Activated T-helper 1 cell treated with anti-CD3 and anti-CD28 coated beads, Interleukin-12 subunit alpha, Interleukin-12 subunit beta, Interleukin-2, Interleukin-4 antibody, amounts not matched to agents 30 ng/mL and 10 ng/mL and 1 ng/mL, durations not matched to agents 14 hours and 24 hours and 36 hours (primary cell): Measurements from ENCODE around the gene ALPL. TPM values are rescaled to one million over a fixed set of nuclear protein-coding genes. Genes with fewer than 3 reads are reported as not detected.

Experiments used
- DNase-seq: peaks from one replicate; pipeline ENCODE4 v3.0.0; 2021; ENCODE audit warnings: low spot score
- H3K27ac Mint-ChIP-seq: one replicate; pipeline ENCODE4 v1.8.0; 2021; ENCODE audit warnings: mild to moderate bottlenecking, mixed read lengths
- H3K27me3 Mint-ChIP-seq: one replicate; pipeline ENCODE4 v1.8.0; 2022; ENCODE audit warnings: mild to moderate bottlenecking, moderate library complexity, mixed read lengths; ENCODE audit not compliant: insufficient read depth
- H3K36me3 Mint-ChIP-seq: one replicate; pipeline ENCODE4 v1.8.0; 2021; ENCODE audit warnings: low read depth, mixed read lengths
- H3K4me1 Mint-ChIP-seq: one replicate; pipeline ENCODE4 v1.8.0; 2021; ENCODE audit warnings: low read depth, mixed read lengths
- H3K4me3 Mint-ChIP-seq: one replicate; pipeline ENCODE4 v1.8.0; 2021; ENCODE audit warnings: mild to moderate bottlenecking, moderate library complexity, mixed read lengths
- H3K9me3 Mint-ChIP-seq: one replicate; pipeline ENCODE4 v1.8.0; 2021; ENCODE audit warnings: mixed read lengths
- intact Hi-C: fragments of 100-400 bp; cut with micrococcal nuclease; formaldehyde crosslinking; loops from one replicate; pipeline ENCODE4 v1.15.1; 2024
- total RNA-seq: library from RNA; stranded (reverse); gene quantifications from 2 replicates; pipeline ENCODE4 v1.2.3, GENCODE V29; 2022

The ALPL gene
- total RNA-seq, 1 donor from 2014 or later = not detected

DNA sequence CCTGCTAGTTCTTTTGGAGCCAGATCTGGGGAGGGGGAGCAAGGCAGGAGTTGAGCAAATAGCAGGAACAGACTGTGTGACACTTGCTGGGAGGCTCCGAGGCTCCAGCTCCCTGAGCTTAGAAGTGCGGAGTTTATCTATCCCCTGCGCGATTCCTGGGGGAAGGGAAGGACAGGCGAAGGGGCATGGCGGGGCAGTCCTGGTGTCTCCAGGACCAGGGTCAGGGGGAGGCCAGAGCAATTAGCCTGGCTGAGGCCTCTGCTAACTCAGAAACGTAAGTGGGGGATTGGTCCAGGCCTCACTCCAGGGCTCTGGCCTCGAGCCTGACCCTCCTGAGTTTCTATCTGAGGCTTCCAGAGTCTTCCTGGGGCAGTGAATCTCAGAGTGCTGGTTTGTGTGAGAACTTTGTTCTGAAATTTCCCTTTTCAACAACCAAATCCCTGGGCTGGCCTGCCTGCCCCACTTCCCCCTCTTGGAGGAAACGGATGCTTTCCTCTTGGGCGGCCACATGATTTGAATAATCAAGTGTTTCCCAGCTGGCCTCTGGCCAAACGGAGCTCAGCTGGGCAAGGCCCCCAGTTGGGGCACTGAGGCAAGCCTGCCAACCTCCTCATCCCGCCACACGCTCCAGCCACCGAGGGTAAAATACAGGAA is 15.6 kb downstream of the ALPL start:
- no peaks in the 10 kb centered on the region for H3K9me3 Mint-ChIP-seq
- H3K27me3 Mint-ChIP-seq = peaks cover 8% of the 10 kb centered on the region
- no peak overlapping the region for H3K27ac Mint-ChIP-seq
- H3K4me3 Mint-ChIP-seq = no peak overlapping the region
- H3K36me3 Mint-ChIP-seq = no peaks in the 10 kb centered on the region
- intact Hi-C loops = no loop called here
- no peaks in the 10 kb centered on the region for H3K4me1 Mint-ChIP-seq
- DNase-seq = no peak

DNA sequence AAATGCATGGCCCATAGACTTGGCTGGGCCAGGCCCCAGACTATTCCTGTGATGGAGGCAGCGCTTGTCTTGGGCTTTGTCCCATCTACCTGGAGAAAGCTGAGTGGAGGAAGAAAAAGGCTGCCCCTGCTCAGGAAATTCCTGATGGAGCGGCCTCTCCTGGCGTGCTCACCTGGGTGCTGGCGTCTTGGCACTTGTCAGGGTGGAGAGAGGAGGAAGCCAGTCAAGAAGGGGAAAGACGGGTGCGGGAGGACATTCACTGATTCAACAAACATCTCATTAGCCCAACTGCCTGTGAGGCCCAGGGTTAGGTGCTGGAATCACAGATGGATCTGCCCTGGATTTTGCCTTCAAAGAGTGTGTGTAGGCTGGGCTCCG is 16.1 kb downstream of the ALPL start:
- Mint-ChIP-seq H3K9me3 (no peaks in the 10 kb centered on the region), H3K27me3 (peaks cover 8% of the 10 kb centered on the region), H3K4me1 (no peaks in the 10 kb centered on the region), H3K27ac (no peak overlapping the region), H3K36me3 (no peaks in the 10 kb centered on the region), H3K4me3 (no peak overlapping the region)
- intact Hi-C loops = no loop called here
- no peak for DNase-seq

DNA sequence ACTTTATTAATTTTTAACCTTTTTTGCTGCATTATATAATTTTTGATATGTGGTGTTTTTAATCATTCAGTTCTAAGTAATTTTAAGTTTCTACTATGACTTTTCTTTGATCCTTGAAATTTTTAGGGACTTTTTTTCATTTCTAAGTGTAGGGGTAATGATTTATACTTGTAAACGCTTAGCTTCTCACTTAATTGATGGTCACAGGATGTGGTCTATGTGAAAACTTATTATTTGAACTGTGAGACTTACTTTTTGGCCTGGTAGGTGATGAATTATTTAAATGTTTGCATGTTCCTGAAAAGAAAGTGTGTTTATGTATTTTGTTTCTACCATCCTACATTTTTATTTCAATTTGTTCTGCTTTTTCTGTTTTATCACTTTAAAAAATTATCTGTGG is 17.2 kb downstream of the ALPL start:
- no peaks in the 10 kb centered on the region for H3K4me1 Mint-ChIP-seq
- H3K9me3 Mint-ChIP-seq = no peaks in the 10 kb centered on the region
- no peak overlapping the region for H3K27ac Mint-ChIP-seq
- H3K27me3 Mint-ChIP-seq = peaks cover 4% of the 10 kb centered on the region
- no peaks in the 10 kb centered on the region for H3K36me3 Mint-ChIP-seq
- intact Hi-C loops = no loop called here
- no peak for DNase-seq
- no peak overlapping the region for H3K4me3 Mint-ChIP-seq

DNA sequence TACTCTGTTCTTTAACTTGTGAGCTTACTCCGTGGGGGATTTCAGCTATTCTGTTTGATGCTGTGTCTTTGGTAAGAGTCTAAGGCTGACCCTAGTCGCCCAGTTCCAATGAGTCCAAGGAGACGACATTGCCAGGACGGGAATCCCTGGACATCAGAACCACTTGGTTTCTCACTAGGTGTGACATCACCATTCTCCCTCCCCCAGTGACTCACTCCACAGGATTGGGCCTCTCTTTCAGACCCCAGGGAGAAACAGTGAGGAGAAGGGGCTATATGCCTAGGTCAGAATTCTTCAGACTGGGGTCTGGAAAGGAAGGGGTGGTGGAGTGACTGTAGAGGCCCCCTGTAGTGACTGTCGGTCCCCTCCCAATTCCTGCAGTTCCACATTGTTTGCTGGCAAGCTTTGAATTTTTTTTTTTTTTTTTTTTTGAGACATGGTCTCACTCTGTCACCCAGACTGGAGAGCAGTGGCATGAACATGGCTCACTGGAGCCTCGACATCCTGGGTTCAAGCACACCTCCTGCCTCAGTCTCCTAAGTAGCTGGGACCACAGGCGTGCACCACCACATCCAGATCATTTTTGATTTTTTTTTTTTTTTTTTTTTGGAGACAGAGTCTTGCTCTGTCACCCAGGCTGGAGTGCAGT is 21.3 kb downstream of the ALPL start:
- Mint-ChIP-seq H3K27me3 (peaks cover 14% of the 10 kb centered on the region), H3K27ac (no peak overlapping the region), H3K4me1 (no peaks in the 10 kb centered on the region), H3K9me3 (no peaks in the 10 kb centered on the region), H3K36me3 (no peaks in the 10 kb centered on the region), H3K4me3 (no peak overlapping the region)
- no peak for DNase-seq
- intact Hi-C loops = no loop called here

DNA sequence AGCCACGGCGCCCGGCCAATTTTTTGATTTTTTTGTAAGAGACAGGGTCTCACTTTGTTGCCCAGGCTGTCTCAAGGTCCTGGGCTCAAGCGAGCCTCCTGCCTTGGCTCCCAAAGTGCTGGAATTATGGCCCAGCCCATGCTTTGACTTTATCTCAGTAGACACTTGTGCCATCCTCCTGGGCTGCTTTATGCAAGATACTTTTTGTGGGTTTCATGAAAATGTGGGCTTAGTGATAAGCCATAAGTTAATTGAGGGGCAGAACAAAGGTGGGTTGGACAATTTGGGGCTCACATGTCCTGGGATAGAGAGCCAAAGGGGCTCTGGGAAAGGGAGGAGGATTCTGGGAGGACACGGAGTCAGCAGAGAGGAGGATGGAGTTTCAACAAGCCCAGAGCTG is 22.0 kb downstream of the ALPL start:
- H3K36me3 Mint-ChIP-seq = no peaks in the 10 kb centered on the region
- no peak overlapping the region for H3K4me3 Mint-ChIP-seq
- H3K27me3 Mint-ChIP-seq = peaks cover 15% of the 10 kb centered on the region
- no peaks in the 10 kb centered on the region for H3K9me3 Mint-ChIP-seq
- H3K27ac Mint-ChIP-seq = no peak overlapping the region
- no peak for DNase-seq
- no peaks in the 10 kb centered on the region for H3K4me1 Mint-ChIP-seq
- intact Hi-C loops = no loop called here

DNA sequence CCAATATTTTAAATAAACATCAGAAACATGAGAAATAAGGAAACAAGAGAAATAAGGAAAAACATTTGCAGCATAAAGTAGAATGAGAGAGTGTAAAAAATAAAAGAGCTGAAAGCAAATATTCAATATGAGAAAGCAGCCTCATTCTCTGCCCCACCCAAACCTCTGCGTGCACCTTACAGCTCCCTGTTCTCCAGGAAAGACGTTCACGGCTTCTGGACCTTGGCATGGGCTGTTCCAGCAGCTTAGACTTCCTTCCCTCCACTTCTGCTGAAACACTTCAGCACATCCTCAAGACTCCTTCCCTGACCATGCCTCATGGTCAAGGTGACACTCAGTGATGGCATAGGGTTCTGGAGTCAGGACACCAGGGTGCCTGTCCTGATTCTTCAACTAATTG is 23.3 kb downstream of the ALPL start:
- Mint-ChIP-seq H3K27ac (no peak overlapping the region), H3K36me3 (no peaks in the 10 kb centered on the region), H3K4me3 (no peak overlapping the region), H3K9me3 (no peaks in the 10 kb centered on the region), H3K27me3 (peaks cover 18% of the 10 kb centered on the region), H3K4me1 (no peaks in the 10 kb centered on the region)
- no peak for DNase-seq
- intact Hi-C loops = no loop called here

DNA sequence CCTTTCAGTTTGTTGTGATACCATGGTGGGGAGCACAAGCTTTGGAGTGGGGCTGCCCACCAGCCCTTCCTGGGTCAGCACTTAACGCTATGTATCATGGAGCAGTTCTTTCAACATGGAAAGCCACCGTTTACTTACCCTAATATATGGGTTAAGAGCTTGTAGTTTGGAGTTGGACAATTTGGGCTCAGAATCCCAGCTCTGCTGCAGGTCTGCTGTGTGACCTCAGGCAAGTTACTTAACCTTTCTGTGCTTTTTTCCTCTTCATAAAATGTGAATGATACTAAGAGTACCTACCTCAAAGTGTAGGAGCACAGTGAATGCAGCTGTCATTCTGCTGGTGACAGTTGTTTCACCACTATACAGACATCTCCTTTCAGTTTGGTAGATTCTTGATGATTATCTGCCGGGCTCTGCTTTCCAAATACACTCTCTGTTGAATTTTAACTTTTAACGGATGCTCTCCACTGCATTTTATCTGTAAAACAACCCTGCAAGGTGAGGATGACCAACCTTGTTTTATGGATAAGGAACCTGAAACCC is 23.8 kb downstream of the ALPL start:
- no peaks in the 10 kb centered on the region for H3K9me3 Mint-ChIP-seq
- no peak overlapping the region for H3K4me3 Mint-ChIP-seq
- no peaks in the 10 kb centered on the region for H3K4me1 Mint-ChIP-seq
- intact Hi-C loops = no loop called here
- H3K27ac Mint-ChIP-seq = no peak overlapping the region
- DNase-seq = no peak
- peaks cover 22% of the 10 kb centered on the region for H3K27me3 Mint-ChIP-seq
- no peaks in the 10 kb centered on the region for H3K36me3 Mint-ChIP-seq

DNA sequence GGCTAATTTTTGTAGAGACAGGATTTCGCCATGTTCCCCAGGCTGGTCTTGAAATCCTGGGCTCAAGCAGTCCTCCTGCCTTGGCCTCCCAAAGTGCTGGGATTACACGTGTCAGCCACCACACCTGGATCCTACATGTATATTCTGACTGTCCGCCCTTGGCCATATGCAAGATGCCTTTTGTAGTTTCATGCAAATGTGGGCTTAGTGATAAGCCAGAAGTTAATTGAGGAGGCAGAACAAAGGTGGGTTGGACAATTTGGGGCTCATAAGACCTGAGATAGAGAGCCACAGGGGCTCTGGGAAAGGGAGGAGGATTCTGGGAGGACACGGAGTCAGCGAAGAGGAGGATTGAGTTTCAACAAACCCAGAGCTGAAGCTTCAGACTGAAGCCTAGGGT is 24.9 kb downstream of the ALPL start:
- Mint-ChIP-seq H3K27ac (no peak overlapping the region), H3K36me3 (no peaks in the 10 kb centered on the region), H3K9me3 (no peaks in the 10 kb centered on the region), H3K4me1 (no peaks in the 10 kb centered on the region), H3K4me3 (no peak overlapping the region), H3K27me3 (peaks cover 32% of the 10 kb centered on the region)
- intact Hi-C loops = no loop called here
- no peak for DNase-seq

DNA sequence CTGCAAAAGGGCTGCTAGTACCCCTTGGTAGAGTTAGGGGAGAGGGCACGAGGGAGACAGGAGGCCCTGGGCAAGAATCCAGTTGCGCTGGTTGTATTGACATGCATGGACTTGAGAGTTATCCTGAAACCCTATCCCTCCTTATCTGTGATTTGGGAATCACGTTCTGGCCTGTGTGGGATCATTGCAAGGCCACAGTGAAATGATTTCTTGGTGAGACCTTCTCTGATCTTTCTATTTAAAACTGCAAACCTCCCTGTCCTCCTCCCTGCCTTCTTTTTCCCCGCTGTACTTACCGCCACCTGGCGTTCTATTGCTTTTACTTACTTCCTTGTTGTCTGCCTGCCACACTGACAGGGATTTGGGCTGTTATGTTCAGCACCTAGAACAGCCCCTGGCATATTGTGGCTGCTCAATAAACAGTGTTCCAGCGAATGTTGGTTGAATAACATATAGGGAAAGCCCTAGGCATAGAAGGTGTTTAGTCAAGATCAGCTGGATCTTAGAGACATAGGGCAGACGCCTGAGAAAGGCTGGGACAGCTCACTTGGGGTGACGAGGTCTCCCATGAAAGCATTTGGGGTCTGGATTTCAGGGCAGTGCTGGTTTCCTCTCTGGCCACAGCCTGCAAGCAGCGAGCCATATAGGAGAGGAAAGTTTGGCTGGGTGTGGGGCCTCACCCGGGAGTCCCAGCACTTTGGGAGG is 25.6 kb downstream of the ALPL start:
- no peak overlapping the region for H3K4me3 Mint-ChIP-seq
- H3K27ac Mint-ChIP-seq = no peak overlapping the region
- DNase-seq = no peak
- no peaks in the 10 kb centered on the region for H3K4me1 Mint-ChIP-seq
- intact Hi-C loops = no loop called here
- H3K9me3 Mint-ChIP-seq = no peaks in the 10 kb centered on the region
- no peaks in the 10 kb centered on the region for H3K36me3 Mint-ChIP-seq
- H3K27me3 Mint-ChIP-seq = peaks cover 34% of the 10 kb centered on the region

DNA sequence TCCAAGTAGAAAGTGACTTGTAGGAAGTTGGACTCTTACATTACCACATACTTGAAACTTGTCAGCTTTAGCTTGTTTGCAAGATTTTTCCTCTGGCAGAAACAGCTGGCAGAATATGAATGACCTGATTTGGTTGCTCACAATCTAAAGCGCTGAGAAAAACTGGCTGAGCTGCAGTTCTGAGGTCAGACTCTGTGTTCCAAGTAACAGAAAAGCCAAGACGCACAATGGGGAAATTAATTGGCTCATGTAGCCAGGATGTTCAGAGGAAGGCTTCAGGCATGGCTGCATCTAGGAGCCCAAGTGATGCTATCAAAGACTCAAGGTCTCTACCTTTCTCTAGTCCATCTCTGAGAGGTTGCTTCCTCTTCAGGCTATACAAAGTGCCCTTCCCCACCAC is 27.0 kb downstream of the ALPL start:
- H3K4me3 Mint-ChIP-seq = no peak overlapping the region
- DNase-seq = no peak
- H3K36me3 Mint-ChIP-seq = no peaks in the 10 kb centered on the region
- intact Hi-C loops = no loop called here
- H3K9me3 Mint-ChIP-seq = no peaks in the 10 kb centered on the region
- H3K4me1 Mint-ChIP-seq = no peaks in the 10 kb centered on the region
- H3K27ac Mint-ChIP-seq = no peak overlapping the region
- peaks cover 34% of the 10 kb centered on the region for H3K27me3 Mint-ChIP-seq

DNA sequence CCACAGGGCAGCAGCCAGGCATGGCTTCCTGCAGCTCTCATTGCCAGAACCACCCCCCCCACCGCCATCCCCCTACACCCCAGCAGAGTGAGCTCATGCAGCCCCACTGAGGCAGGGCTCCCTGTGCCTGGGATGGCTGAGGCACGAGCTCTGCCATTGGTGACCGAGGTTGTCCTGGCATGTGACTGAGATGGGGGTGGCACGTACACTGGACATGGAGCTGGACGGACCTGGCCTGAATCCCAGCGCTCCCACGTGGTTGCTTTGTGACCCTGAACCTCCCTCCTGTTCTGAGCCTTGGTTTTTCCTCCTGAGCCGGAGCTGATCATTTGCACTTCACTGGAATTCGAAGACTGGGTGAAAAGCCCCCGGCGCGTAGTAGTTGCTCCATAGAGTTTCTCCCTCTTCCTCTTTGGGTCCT is 28.3 kb downstream of the ALPL start:
- no peak for DNase-seq
- no peaks in the 10 kb centered on the region for H3K9me3 Mint-ChIP-seq
- no peak overlapping the region for H3K27ac Mint-ChIP-seq
- intact Hi-C loops = no loop called here
- peaks cover 34% of the 10 kb centered on the region for H3K27me3 Mint-ChIP-seq
- no peak overlapping the region for H3K4me3 Mint-ChIP-seq
- no peaks in the 10 kb centered on the region for H3K36me3 Mint-ChIP-seq
- no peaks in the 10 kb centered on the region for H3K4me1 Mint-ChIP-seq

DNA sequence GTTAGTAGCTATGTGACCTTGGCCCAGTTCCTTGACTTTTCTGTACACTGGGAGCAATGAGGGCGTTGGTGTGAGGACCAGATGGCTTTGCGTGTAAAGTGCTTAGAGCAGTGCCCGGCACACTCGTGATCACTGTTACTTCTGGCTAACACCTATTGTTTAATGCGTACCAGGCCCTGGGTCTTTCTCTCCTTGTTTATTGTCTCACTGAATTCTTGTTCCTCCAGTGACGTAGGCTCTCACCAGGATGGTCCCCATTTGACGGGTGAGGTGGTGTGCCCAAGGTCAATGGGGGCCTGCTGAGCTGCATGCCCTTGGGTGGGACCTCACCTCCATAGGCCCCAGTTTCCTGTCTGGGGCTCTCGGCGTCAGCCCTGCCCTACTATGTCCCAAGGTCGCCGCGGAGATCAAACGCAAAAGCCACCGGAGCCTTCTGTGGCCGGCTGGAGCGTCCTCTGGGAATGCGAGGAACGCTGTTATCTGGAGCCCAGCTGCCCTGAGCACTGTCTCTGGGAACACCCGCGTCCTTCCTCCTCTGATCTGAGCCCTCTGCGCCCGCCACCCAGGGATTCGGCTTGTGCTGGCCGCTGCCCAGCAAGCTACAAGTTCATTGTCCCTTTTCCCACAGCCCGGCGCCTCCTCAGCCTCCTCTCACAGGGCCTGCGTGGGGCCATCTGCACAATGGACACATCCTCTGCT is 28.9 kb downstream of the ALPL start:
- Mint-ChIP-seq H3K4me1 (no peaks in the 10 kb centered on the region), H3K36me3 (no peaks in the 10 kb centered on the region), H3K27ac (no peak overlapping the region), H3K27me3 (peaks cover 34% of the 10 kb centered on the region), H3K4me3 (no peak overlapping the region), H3K9me3 (no peaks in the 10 kb centered on the region)
- intact Hi-C loops = no loop called here
- no peak for DNase-seq

DNA sequence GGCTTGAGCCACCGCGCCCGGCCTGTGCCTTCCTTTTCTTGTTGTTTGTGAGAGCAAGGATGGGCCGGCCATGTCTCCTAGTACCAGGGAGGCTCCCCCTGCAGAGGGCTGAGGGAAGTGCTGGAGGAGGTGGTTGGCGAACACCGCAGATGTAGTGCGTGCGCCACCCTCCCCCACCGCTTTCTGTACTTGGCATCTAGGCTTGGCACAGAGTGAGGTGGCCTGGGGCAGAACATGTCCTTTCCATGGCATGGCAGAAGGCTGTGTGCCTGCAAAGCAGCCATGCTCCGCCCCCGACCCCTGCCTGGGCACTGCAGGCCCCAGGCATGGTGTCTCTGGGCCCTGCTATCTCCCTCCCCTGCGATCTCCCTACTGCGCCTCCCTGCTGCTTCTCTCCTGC is 30.7 kb downstream of the ALPL start:
- H3K4me3 Mint-ChIP-seq = no peak overlapping the region
- no peak overlapping the region for H3K27ac Mint-ChIP-seq
- H3K4me1 Mint-ChIP-seq = no peaks in the 10 kb centered on the region
- no peaks in the 10 kb centered on the region for H3K36me3 Mint-ChIP-seq
- intact Hi-C loops = no loop called here
- peaks cover 28% of the 10 kb centered on the region for H3K27me3 Mint-ChIP-seq
- no peak for DNase-seq
- H3K9me3 Mint-ChIP-seq = no peaks in the 10 kb centered on the region
